22Rv1 (cell line): Measurements from ENCODE around the gene TAS1R3.

Experiments used
- H3K27ac ChIP-seq: fragments of 450-650 bp; 2 replicates; pipeline ENCODE4 v1.5.1; 2017
- ZFX ChIP-seq: fragments of 450-650 bp; IDR thresholded peaks from 2 replicates; pipeline ENCODE4 v1.6.1; 2017; ENCODE audit warnings: antibody characterized with exemption, borderline replicate concordance
- TF ChIP-seq, protein P1 (sequence below): fragments of 450-650 bp; IDR thresholded peaks from 2 replicates; pipeline ENCODE4 v1.5.1; 2017; ENCODE audit warnings: mild to moderate bottlenecking

The TAS1R3 gene

DNA sequence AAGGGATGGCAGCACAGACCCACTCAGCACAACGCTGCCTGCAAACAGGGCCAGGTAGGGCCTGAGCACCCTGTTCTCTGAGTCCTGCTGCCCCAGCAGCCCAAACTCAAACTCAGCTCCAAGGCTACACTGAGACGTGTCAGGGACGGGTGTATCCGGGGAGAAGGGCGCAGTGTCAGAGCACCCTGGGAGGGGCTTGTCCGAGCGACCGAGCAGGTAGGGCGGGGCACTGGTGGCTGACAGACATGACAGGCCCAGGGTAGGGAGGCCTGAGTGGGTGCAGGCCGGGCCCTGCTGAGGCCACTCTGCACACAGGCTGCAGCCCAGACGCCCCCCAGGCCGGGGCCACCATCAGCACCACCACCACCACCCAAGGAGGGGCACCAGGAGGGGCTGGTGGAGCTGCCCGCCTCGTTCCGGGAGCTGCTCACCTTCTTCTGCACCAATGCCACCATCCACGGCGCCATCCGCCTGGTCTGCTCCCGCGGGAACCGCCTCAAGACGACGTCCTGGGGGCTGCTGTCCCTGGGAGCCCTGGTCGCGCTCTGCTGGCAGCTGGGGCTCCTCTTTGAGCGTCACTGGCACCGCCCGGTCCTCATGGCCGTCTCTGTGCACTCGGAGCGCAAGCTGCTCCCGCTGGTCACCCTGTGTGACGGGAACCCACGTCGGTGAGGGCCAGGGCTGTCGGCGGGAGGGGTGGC, 45.3 kb upstream of the TAS1R3 start:
- no peak overlapping the region for H3K27ac ChIP-seq
- TF ChIP-seq, protein P1, sequence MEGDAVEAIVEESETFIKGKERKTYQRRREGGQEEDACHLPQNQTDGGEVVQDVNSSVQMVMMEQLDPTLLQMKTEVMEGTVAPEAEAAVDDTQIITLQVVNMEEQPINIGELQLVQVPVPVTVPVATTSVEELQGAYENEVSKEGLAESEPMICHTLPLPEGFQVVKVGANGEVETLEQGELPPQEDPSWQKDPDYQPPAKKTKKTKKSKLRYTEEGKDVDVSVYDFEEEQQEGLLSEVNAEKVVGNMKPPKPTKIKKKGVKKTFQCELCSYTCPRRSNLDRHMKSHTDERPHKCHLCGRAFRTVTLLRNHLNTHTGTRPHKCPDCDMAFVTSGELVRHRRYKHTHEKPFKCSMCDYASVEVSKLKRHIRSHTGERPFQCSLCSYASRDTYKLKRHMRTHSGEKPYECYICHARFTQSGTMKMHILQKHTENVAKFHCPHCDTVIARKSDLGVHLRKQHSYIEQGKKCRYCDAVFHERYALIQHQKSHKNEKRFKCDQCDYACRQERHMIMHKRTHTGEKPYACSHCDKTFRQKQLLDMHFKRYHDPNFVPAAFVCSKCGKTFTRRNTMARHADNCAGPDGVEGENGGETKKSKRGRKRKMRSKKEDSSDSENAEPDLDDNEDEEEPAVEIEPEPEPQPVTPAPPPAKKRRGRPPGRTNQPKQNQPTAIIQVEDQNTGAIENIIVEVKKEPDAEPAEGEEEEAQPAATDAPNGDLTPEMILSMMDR: no peak
- TF ChIP-seq ZFX: no peak

DNA sequence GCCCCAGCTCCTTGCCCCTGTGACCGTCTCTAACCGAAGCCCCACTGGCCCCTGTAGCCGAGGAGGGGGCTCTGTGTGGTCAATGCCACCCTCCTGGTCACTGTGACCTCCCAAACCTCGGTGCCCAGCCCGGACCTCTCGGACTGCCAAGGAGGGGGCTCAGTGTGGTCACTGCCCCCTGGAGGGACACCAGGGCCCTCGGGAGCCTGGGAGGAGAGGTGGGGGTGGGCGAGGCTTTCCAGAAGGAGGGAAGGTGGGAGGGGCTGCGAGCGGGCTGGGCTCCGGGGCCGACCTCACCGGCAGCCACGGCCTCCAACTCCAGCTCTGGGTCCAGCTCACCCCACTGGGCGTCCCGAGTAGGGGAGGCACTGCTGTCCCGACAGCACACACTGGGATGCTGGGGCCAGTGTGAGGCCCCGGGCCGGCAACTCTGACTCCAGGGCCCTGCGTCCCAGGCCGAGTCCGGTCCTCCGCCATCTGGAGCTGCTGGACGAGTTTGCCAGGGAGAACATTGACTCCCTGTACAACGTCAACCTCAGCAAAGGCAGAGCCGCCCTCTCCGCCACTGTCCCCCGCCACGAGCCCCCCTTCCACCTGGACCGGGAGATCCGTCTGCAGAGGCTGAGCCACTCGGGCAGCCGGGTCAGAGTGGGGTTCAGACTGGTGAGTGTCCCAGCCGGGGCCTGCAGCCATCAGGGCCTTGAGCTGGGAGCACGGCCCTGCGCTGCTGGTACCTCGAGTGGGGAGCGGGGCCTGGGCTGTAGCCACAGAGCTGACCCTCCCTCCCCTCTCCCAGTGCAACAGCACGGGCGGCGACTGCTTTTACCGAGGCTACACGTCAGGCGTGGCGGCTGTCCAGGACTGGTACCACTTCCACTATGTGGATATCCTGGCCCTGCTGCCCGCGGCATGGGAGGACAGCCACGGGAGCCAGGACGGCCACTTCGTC, 44.5 kb upstream of the TAS1R3 start:
- no peak for TF ChIP-seq ZFX
- TF ChIP-seq, protein P1: no peak
- H3K27ac ChIP-seq: no peak overlapping the region

DNA sequence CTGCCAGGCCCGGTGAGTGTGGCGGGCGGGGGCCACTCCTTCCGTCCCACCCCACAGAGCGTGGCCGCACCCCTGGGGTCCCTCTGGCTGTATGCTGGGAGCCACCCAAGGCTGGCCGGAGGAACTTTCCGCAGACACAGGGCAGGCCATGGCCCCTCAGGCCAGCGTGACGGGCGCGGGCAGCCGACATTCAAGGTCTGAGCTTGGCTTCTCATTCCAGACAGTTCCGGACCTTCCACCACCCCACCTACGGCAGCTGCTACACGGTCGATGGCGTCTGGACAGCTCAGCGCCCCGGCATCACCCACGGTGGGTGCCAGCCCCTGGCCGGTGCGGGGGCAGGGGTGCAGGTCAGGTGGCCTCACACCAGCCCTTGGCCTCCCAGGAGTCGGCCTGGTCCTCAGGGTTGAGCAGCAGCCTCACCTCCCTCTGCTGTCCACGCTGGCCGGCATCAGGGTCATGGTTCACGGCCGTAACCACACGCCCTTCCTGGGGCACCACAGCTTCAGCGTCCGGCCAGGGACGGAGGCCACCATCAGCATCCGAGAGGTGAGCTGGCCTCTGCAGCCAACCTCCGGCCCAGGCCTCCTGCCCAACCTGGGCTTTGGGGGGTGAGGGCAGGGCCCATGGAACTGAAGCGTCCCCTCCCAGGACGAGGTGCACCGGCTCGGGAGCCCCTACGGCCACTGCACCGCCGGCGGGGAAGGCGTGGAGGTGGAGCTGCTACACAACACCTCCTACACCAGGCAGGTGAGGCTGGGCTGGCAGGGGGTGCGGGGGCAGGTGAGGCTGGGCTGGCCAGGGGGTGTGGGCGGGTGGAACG, 43.6 kb upstream of the TAS1R3 start:
- no peak overlapping the region for H3K27ac ChIP-seq
- TF ChIP-seq, protein P1: no peak
- TF ChIP-seq ZFX: no peak

DNA sequence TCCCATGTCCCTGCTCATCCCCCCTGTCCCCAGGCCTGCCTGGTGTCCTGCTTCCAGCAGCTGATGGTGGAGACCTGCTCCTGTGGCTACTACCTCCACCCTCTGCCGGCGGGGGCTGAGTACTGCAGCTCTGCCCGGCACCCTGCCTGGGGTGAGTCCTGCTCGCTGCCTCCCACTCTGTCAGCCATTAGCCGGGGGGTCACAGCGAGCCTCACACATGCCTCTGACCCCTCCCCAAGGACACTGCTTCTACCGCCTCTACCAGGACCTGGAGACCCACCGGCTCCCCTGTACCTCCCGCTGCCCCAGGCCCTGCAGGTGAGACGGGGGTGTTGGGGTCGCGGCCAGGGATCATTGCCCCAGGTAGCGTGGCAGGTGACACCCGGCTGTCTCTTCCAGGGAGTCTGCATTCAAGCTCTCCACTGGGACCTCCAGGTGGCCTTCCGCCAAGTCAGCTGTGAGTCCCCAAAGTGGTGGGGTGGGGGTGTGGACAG, 40.8 kb upstream of the TAS1R3 start:
- TF ChIP-seq, protein P1: peak; percentile 78
- TF ChIP-seq ZFX: no peak

DNA sequence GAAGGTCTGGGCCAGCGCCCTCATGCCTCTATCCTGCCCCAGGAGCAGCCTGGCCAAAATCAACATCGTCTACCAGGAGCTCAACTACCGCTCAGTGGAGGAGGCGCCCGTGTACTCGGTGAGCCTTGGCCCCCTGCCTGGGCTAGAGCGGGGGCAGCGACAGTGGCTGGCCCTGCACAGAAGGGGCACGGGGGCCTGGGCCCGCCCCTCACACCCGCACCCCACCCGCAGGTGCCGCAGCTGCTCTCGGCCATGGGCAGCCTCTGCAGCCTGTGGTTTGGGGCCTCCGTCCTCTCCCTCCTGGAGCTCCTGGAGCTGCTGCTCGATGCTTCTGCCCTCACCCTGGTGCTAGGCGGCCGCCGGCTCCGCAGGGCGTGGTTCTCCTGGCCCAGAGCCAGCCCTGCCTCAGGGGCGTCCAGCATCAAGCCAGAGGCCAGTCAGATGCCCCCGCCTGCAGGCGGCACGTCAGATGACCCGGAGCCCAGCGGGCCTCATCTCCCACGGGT, 40.0 kb upstream of the TAS1R3 start:
- H3K27ac ChIP-seq: peak overlapping the region; percentile 57
- TF ChIP-seq, protein P1: no peak
- no peak for TF ChIP-seq ZFX

More for the DNA sequence above, 40.8 kb upstream of the TAS1R3 start:
- no peak overlapping the region for H3K27ac ChIP-seq

DNA sequence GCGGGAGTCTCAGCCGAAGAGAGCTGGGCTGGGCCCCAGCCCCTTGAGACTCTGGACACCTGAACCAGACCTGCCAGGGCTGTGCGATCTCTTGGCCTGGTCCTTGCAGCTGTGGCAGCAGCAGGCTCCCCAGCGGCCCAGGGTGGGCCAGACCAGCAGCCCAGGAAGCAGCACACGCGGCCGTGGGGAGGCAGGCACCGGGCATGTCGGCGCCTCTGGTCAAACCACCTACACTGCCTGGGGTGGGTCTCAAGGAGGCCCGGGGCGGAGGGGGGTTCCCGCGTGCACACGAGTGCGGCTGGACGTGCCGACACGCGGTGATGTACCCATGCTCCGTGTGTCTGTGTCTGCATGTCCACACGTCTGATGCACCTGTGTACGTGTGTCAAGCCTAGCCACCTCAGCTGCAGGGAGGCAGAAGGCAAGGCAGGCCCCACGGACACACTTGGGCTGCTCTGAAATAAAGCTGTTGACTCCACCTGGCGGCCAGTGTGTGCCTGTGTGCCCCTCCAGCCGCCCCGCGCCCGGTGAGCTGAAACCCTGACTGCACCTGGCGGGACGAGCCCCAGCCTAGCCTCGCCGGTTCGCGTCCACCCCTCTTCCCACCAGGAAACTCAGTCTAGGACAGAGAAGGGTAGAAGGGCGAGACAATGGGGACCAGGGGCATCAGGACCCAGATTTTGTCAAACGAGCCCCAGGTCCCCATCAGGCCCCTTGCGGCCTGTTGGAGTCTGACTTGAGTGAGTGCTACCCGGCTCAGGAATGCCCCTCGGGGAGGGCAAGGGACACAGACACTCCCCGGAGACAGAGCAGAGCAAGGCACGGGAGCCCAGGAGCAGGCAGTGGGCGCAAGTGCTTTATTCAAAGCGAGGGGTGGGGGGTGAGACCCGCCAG, 39.3 kb upstream of the TAS1R3 start:
- TF ChIP-seq ZFX: no peak
- TF ChIP-seq, protein P1: peak; percentile 86
- peak overlapping the region; percentile 57 for H3K27ac ChIP-seq
